CD4-positive, alpha-beta T cell treated with Interleukin-21 for 1 hour (primary cell): ENCODE measurements around the gene SRRM5.
A peak's percentile ranks its signal among the peaks of the same experiment; 100 is the strongest.
"Not testable (repeated sequence)": the region's sequence is repeated elsewhere in the genome, so short reads cannot be mapped to it uniquely, and the experiment has no call there.

Experiments
- DNase-seq: peaks from one replicate; pipeline ENCODE4 v3.0.0-alpha.2; 2020

SRRM5 gene

GRCh38 chr19:43591904-43592772 lies 19.8 kb upstream of the SRRM5 start:
- no peak for DNase-seq

GRCh38 chr19:43592800-43593350 lies 19.0 kb upstream of the SRRM5 start:
- no peak for DNase-seq

- DNase-seq: no peak
Observed at GRCh38 chr19:43594081-43594697, 17.7 kb upstream of the SRRM5 start.

GRCh38 chr19:43594710-43595604 lies 16.9 kb upstream of the SRRM5 start:
- peak; percentile 82 for DNase-seq

- DNase-seq: no peak
Observed at GRCh38 chr19:43595605-43595998, 16.3 kb upstream of the SRRM5 start.

- peak; percentile 100 for DNase-seq
Observed at GRCh38 chr19:43595999-43596841, 15.7 kb upstream of the SRRM5 start, which contains the start of the genes IRGQ and ZNF576. Gene IRGQ, minus strand, starts transcription at chr19:43596134. Its CDS starts 796 bp downstream, at chr19:43595338. Gene ZNF576, plus strand, starts transcription at chr19:43596595. Its CDS starts 514 bp downstream, at chr19:43597109.

GRCh38 chr19:43596842-43597461 lies 14.9 kb upstream of the SRRM5 start:
- DNase-seq: no peak

GRCh38 chr19:43597876-43598275 lies 14.0 kb upstream of the SRRM5 start:
- no peak for DNase-seq

GRCh38 chr19:43598445-43599240 lies 13.2 kb upstream of the SRRM5 start:
- no peak for DNase-seq

GRCh38 chr19:43599635-43600295 lies 12.1 kb upstream of the SRRM5 start:
- no peak for DNase-seq

GRCh38 chr19:43600326-43600725 lies 11.6 kb upstream of the SRRM5 start:
- DNase-seq: not testable (repeated sequence)

- DNase-seq: no peak
Observed at GRCh38 chr19:43605875-43606568, 5.9 kb upstream of the SRRM5 start.

GRCh38 chr19:43606569-43607229 lies 5.2 kb upstream of the SRRM5 start:
- no peak for DNase-seq

- DNase-seq: no peak
Observed at GRCh38 chr19:43607238-43608205, 4.4 kb upstream of the SRRM5 start.

- no peak for DNase-seq
Observed at GRCh38 chr19:43609872-43610271, 2.0 kb upstream of the SRRM5 start.

GRCh38 chr19:43610493-43610892 lies 1.4 kb upstream of the SRRM5 start:
- no peak for DNase-seq

GRCh38 chr19:43612374-43612773 lies 486 bp downstream of the SRRM5 start:
- no peak for DNase-seq
